GM18519 (cell line): ENCODE results near the gene FAM229B.
"Not testable (repeated sequence)": the region's sequence is repeated elsewhere in the genome, so short reads cannot be mapped to it uniquely, and the experiment has no call there.

Experiments used
- ATAC-seq: cut with Tn5 transposase; IDR thresholded peaks from one replicate; pipeline ENCODE4 v1.9.1; 2021; ENCODE audit warnings: mild to moderate bottlenecking, moderate library complexity; ENCODE audit not compliant: unreplicated experiment, low FRiP score

The FAM229B gene

DNA sequence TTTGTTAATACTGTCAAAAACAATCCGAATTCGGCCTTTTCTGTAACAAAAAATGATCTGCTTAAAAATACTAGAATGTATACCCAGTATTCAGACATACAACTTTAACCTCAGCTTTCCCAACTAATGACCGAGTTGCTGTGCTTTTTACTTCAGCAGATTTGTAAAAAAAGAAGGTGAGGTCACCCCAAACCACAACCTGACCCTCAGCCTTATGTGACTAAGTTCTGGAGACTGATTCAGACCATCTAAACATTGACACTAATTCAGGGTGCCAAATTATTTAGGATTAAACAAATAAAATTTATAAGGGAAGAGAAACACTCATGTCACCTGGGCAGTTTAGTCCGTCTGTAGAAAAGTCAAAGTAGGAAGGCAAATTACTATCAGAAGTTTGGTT lies 25.8 kb upstream of the FAM229B start:
- ATAC-seq = no peak

DNA sequence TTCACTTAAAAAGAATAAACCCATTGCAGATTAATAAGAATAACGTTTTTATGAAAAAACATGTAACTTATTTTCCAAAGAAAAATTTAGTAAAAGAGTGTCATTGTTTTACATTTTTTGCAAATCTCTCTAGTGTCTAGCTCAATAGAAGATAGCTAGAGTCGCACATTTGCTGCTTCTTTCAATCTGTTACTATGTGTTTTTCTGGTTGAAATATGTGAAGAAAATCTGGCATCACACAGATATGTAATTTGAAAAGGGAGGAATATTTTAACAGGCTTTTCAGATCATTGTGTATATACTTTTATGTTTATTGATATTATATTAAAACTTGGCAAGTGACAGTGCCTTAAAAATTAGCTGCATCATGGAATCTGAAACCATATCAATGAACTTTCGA lies 24.4 kb upstream of the FAM229B start:
- no peak for ATAC-seq

DNA sequence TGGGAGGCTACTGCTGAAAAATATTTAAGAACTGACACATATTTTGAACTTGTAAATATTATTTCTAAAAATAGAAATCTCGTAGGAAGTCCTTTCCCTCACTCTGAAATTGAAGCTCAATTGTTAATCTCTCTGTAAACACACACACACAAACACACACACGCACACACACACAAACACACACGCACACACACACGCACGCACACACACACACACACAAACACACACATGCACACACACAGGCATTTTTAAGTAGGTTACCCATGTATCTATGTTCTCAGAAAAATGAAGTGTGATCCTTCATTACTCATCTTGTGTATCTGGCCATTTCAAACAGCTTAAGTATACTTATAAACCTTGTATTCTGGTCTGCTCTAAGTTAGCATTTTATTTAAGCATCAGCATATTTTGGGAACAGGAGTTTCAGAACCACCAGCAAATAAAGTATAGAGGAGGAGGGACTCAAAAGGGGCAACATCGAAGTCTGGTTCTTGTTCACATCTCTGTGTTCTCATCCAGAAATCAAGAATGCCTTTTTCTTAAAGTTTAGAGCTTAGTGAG lies 21.9 kb upstream of the FAM229B start:
- ATAC-seq = no peak

DNA sequence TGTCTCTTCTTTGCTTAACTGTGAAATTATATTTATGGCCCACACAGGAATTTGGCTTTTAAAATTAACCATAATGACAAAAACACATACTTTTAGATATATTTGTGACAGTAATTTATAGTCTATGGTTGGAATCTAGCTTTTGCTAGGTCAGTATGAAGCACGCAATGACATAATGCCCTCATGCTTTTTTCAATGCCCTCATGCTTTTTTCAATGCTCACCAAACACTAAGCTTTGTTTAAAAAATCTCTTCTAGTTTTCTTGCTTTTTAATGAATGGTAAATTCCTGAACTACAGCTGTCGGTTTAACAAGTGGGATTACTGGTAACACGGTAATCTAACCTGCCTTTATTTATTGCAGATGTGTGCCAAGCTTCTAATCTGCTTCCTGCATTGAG lies 20.8 kb upstream of the FAM229B start:
- no peak for ATAC-seq

DNA sequence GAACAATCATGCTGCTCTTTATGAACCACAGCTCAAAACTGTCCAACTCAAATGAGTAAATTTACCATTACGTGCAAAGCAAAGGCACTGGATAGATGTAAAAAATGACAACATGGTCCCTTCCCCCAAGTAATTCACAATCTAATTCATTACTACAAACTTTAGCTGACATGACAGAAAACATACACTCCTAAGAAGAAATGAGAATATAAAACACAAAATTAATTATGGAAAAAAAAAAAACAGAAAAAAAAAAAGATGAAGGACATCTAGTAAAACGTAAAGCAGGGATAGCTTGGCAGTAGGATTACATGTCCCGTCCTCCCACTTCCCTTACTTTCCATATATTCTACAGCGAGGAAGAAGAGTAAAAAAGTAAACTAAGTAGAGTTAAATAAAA lies 5.8 kb upstream of the FAM229B start:
- ATAC-seq = no peak

DNA sequence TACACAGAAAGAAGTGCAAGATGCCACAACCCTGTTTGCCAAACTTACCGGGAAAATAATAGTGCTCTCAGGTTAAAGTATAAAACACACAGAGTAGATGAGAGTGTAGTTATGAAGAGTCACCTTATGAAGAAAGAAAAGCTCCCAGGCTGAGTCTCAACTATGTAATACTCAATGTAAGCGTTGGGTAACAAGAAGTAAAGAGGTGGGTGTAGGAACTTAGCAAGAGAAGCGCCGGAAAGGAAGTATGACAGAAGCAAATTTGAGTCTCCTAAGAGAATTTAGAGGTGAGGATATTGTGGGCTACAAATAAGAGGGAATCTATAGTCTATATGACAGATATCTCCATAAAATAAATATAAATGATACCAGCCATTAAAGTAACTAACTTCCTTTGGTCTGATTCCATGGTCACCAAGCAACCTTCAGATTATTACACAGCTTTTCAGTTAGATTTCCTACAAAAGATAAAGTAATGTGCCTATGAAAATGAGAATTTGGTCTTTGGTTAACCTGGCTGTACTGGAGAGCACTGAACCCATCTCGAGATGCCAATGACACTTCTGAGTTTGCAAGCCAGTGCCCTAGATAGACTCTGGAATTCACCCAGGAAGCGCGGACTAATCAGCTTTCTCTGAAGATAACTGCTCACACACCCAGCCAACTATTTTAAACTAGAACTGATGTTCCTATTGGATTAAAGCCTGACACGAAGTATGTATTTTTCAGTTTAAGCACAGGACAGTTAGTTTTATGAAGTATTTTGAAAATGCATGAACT lies 1.9 kb upstream of the FAM229B start:
- no peak for ATAC-seq

DNA sequence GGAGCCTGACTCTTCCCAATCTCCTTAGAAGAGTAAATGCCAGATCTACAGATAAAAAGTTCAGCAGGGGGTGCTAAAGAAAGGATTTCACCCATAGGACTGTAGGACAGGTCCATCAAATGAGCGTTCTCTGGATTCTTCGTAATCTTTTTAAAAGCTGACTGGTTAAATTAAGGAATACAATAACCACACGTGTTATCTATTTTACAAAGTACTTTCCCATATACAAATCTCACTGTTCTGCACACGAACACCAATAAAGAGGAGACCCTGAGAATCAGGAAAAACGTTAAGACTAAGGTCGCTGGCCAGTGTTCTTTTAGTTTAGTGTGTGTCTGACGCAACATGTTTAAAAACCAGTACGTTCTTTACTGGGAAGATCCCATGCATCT lies 651 bp upstream of the FAM229B start:
- peak; percentile 4 for ATAC-seq

DNA sequence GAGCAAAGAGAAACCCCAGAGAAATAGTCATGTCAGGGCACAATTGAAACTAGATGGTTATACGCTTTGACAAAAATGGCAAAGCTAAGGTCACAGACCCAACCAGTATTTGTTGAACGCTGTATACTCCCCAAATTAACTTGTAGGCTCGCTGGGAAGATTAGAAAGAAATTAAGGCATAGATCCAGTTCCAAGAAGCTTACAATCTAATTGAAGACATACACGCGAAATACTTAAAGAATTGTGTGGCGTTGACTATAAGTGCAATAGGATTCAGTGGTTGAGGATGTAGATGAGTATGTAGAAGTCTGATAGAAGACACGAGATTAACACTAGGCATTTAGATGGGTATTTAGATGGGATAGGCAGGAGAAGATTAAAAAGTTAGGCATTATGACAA lies 525 bp downstream of the FAM229B start:
- no peak for ATAC-seq

DNA sequence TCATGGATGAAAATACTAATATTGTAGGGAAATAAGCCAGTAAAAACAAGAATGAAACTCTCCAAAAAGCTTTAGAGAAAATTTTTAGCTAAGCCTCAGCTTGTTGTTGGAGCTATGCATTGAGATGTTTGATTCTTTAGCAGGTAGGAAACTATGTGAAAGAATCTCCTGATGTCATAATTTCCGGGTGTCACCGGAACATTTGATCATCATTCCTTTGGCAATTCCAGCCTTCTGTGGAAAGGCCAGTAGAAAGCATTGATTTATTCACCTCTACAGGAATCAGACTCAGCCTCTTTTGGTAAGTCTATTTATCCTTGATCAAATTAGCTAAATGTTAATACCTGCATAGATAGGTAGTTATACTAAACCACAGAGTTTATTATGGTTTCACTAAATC lies 9.5 kb downstream of the FAM229B start:
- ATAC-seq = no peak

DNA sequence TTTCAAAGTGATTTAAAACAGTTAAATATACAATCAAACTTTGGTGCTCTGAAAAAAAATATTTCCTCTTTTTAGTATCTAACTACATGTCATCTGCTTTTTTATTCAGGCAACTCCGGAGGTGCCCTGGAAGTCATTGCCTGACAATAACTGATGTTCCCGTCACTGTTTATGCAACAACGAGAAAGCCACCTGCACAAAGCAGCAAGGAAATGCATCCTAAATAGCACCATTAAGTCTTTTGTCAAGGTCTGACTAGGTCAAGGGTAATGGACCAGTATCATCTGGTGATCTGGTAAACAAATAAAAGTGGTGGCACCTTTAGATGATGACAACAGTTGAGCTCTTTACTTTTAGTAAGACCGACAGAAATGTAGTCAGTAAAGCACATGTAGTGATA lies 13.2 kb downstream of the FAM229B start:
- ATAC-seq = no peak

DNA sequence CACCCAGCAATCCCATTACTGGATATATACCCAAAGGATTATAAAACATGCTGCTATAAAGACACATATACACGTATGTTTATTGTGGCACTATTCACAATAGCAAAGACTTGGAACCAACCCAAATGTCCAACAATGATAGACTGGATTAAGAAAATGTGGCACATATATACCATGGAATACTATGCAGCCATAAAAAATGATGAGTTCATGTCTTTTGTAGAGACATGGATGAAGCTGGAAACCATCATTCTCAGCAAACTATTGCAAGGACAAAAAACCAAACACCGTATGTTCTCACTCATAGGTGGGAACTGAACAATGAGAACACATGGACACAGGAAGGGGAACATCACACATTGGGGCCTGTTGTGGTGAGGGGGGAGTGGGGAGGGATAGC lies 18.6 kb downstream of the FAM229B start:
- ATAC-seq = not testable (repeated sequence)

DNA sequence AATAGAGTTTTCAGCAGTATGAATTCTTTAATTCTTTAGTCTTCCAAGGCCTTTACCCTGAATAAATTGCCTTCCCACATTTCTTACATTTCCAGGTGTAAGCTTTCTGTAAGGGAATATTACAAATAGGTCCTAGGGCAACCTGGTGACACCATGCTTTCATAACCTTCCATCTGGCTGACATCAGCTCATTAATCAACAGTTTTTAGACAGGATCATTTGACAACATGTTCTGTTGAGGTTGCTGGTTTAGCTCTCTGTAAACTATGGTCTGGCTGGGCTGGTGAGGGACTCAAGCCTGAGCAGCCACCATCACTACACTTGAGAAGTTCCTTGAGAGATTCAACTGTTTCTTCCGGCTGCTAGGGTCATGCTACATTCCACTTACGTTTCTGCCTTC lies 19.2 kb downstream of the FAM229B start:
- ATAC-seq = no peak

DNA sequence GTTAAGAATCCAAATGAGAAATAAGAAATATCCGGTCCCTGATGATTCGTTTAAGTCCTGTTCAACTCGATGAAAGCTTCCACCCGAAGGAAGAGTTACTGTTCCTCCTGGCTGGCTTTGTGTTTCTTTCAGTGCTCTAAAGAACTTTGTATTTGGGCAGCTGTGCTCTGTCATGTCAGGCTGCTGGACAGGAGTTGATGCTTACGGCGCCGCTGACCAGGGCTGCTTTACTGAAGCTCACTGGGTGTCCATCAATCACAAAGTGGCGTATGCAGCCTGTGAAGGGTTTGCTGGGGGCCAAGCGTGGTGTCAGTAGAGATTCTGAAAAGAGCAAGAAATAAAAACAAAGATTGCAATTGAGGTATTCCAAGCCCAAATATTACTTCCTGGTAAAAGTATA lies 21.9 kb downstream of the FAM229B start:
- no peak for ATAC-seq

DNA sequence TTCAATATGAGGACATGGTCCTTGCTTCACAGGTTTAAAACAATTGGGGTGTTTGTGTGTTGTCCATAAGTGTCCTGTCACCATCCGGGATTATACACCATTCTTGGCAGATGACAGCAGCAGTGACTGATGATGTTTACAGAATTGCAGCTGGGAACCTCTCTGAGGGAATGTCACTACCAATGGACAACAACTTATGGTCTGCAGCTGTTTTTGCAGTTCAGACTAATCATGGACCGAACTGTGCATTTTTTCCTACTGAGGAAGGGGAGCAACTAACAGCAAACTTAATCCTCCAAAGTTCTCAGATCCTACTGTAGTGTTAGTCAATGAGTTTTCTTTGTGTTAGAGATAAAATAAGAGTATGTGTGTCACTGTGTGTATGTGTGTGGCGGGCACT lies 26.0 kb downstream of the FAM229B start:
- no peak for ATAC-seq

DNA sequence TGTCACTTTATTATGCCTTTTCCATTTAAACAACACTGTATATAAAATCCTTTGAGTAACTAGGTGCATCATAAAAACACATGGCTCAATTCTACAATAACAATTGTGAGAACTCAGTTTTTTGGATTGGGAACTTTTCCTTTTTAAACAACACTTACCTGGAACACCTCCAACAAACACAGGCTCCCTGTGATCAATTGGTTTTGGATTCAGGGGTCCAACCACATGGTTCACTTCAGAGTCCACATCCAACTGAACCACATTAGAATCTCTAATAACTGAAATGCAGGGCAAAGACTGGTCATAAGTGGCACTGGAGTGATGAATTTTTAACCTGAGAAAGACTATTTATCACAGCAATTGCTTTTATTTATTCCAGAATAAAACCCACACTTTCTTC lies 26.5 kb downstream of the FAM229B start:
- ATAC-seq = no peak

DNA sequence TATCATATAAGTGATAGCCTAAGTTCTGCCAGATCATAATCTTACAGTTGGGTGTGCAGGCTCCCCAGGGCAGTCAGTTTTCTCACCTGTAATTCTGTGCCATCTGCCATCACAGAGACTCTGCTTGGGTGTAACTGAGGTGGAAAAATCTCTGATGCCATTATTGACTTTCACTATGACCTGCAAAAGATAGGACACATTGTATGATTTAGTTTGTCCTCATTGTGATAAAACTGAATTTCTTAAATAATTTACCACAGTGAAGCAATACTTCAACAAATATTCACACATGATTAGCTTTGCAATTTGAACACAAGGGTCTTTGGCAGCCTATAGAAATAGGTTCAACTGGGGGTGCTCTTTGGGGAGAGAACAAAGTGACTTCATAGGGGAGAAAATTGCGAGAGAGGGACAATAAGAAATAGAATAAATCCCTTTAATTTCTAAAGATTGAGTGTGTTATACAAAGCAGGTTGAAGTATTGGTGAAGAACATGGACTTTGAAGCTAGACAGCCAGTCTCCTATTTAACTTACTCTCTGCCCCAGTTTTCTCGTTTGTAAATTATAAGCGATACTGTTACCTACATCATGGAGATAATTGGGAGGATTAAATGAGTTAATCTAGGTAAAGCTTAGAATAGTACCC lies 27.3 kb downstream of the FAM229B start:
- ATAC-seq = no peak

DNA sequence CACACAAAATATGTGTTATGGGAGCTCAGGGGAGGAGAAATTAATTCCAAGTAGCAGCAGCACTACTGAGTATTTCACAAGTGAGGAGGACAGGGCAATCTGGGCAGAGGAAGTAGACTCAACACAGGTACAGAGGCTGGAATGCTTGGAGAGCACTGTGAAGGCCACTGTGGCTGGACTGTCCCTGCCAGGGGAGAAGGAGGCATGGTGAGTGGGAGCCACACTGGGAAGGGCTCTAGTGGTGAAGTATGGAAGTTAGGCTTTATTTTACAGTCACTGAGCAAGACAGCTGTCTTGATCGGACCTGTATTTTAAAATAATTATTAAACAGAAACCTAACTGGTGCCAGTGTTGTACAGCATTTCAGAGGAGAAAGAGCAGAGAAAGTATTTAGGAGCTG lies 28.8 kb downstream of the FAM229B start:
- no peak for ATAC-seq

DNA sequence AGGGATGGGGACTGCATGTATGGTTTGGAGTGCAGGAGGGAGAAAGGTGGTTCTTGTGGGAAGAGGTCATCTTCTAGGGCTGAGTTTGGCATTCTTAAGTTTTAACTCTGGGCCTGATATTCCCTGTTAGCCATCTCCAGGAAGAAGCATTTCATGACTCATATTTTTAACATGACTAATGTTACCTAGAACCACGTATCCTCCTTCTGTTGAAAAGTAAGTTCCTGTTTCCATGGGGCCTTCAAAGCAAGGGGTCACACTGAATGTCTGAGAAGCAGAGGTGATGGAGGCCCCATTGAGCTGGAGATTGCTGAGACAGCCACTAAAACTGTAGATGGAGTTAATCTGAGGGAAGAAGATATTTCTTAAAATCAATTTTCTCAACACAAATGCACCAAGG lies 30.2 kb downstream of the FAM229B start:
- no peak for ATAC-seq

DNA sequence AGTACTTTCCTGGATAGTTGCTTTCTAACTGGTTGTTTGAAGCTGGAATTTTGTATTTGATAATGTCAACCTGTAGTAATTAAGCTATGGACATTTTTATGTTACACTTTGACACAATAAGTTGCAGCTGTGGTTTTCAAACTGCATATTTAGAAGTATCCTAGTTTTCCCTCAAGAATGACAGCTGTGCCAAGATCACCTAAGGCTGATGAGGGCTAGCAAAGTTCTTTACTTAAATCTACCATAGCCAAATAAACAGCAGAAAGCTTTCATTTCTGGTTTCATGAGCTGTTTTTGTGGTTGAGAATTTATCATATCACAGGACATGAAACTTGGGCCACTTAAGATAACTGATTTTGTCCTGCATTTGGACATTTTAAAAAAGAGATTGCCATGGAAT lies 30.6 kb downstream of the FAM229B start:
- no peak for ATAC-seq

DNA sequence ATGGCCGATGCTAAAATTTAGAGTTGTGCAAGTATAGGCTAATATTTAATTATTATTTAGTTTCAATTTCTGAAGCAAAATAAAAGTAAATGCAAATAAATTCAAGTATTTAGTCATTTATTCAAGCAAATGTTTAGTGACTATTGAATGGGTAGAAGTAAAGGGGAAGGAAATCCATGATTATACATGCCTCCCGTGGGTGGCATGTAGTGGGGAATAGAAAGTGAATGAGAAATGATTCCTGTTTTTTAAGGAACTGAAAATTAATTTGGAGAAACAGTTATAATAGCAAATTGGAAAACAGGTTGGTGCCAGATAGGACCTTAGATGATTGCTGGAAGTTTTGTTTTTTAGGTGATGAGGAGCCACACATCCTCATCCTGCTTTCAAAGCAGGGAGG lies 35.4 kb downstream of the FAM229B start:
- ATAC-seq = no peak

DNA sequence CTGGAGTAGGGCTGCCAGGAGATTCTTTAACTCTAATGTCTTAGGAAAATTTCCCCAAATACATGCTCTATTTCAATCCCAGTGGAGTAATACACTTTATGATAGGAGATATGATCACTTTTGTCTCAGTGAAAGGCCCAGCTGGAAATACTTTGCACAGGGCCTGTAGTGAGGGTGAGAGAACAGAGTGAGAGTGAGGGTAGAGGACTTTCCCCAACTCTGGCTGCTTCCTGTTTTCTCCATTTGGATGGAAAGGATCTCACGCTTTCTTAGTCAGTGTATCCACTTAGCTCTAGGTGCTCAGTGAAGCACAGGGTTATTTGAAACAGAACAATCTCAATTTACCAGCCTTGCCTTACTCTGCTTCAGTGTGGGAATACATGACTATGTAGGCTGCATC lies 36.6 kb downstream of the FAM229B start:
- no peak for ATAC-seq

DNA sequence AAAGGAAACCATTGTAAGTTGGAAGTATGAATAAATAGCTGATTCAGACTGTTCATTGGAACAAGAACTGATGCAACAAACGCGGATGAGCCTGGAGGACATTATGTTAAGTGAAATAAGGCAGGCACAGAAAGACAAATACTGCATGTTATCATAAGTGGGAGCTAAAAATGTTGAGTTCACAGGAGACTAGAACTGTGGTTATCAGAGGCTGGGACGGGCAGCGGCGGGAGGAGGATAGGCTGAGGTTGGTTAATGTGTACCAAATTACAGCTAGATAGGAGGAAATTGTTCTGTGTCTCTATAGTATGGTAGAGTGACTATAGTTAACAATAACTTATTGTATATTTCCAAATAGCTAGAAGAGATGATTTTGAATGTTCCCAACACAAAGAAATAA lies 40.8 kb downstream of the FAM229B start:
- ATAC-seq = no peak
